Mammary epithelial cell (primary cell): ENCODE results near the gene IFITM5.

Experiments used
- CTCF ChIP-seq, 2 donors: IDR thresholded peaks in 1 of 2; conservative IDR thresholded peaks in 1 of 2; 2 replicates each; pipeline ENCODE4 v1.5.1; 2011 to 2012; ENCODE audit warnings: inconsistent platforms in 2 of 2, low read length in 2 of 2, mild to moderate bottlenecking in 2 of 2, control low read depth in 1 of 2, low read depth in 1 of 2; ENCODE audit not compliant: insufficient read depth in 1 of 2; ENCODE audit errors: extremely low read depth in 1 of 2
- EZH2 ChIP-seq: IDR thresholded peaks from 2 replicates; pipeline ENCODE4 v1.6.1; 2012; ENCODE audit warnings: low read length, inconsistent platforms, borderline replicate concordance

- TF ChIP-seq CTCF (conservative IDR thresholded peaks at IDR 0.05 in 1 of 2, IDR thresholded peaks at IDR 0.05 in 1 of 2; ENCODE audit: extremely low read depth in 1 of 2, insufficient read depth in 1 of 2, low read depth in 1 of 2, low read length in 2 of 2) (no peak), EZH2 (no peak)
Measured at GRCh38 chr11:334264-334994, 35.1 kb upstream of the IFITM5 start.
